GM12875 (cell line): ENCODE results near the gene CPNE7.
"Not testable (repeated sequence)": the region's sequence is repeated elsewhere in the genome, so short reads cannot be mapped to it uniquely, and the experiment has no call there.

ENCODE experiments used
- H3K4me3 ChIP-seq: one replicate; pipeline ENCODE4 v1.5.1; 2011; ENCODE audit warnings: low read depth, low read length, control low read depth
- CTCF ChIP-seq: IDR thresholded peaks from 2 replicates; pipeline ENCODE4 v1.5.1; 2011; ENCODE audit warnings: low read depth, mild to moderate bottlenecking, control low read depth, inconsistent platforms, low read length, moderate library complexity, borderline replicate concordance; ENCODE audit not compliant: insufficient read depth

The CPNE7 gene

GRCh38 chr16:89586218-89586617 is 10.7 kb downstream of the CPNE7 start:
- TF ChIP-seq CTCF, result no peak
- H3K4me3 ChIP-seq, result no peak overlapping the region

- no peak overlapping the region for H3K4me3 ChIP-seq
- TF ChIP-seq CTCF, result no peak
Measured at GRCh38 chr16:89586853-89587252, 11.3 kb downstream of the CPNE7 start.

DNA sequence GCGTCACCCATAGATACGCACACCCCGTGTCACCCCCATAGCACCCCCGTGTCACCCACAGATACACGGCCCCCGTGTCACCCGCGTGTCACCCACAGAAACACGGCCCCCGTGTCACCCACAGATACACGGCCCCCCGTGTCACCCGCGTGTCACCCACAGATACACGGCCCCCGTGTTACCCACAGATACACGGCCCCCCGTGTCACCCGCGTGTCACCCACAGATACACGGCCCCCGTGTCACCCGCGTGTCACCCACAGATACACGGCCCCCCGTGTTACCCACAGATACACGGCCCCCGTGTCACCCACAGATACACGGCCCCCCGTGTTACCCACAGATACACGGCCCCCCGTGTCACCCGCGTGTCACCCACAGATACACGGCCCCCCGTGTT is 12.1 kb downstream of the CPNE7 start:
- not testable (repeated sequence) for H3K4me3 ChIP-seq

DNA sequence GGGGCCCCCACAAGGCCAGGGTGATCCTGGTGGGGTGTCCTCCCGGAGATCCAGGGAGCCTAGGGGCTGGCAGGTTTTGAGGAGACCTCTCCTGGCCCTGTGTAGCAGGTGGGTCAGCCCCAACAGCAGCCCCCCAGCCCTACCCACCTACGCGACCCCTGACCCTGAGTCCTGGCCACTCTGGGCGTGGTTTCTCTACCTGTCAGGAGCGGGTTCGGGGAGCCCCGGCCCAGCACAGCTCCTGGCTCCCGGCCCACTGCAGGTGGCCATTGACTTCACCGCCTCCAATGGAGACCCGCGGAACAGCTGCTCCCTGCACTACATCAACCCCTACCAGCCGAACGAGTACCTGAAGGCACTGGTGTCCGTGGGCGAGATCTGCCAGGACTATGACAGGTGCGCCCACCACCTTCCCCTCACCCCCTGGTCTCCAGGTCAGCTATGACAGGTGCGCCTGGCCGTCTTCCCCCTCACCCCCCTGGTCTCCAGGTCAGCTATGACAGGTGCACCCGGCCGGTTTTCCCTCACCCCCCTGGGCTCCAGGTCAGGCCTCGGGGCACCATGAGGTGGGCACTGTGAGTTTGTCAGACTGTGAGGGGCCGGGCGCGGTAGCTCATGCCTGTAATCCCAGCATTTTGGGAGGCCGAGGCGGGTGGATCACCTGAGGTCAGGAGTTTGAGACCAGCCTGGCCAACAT is 13.0 kb downstream of the CPNE7 start:
- no peak for TF ChIP-seq CTCF
- H3K4me3 ChIP-seq, result no peak overlapping the region

GRCh38 chr16:89589241-89589926 is 13.8 kb downstream of the CPNE7 start:
- no peak for TF ChIP-seq CTCF
- H3K4me3 ChIP-seq, result no peak overlapping the region

DNA sequence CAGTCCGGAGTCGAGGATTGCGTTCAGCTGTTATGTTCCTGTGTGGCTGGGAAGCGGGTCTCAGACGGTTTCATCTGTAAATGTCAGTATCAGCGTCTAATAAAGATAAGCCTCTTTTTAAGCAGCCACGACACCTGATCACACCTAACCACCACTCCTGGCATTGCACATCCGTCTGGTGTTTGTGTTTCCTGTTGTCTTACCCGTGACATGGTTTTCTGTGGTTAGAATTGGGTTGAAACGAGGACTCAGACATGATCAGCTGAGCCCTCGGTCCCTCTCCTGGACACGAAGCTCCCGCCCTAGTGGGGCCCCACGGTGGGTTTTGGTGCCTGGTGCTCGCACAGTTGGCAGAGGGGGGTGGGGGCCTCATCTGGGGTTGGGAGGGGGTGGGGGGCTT is 18.3 kb downstream of the CPNE7 start:
- no peak overlapping the region for H3K4me3 ChIP-seq
- TF ChIP-seq CTCF, result no peak

GRCh38 chr16:89595330-89596060 is 19.9 kb downstream of the CPNE7 start:
- no peak for TF ChIP-seq CTCF
- H3K4me3 ChIP-seq, result no peak overlapping the region
